IMR-90 (cell line): ENCODE results near the gene SH3RF2. TPM values are rescaled to one million over a fixed set of nuclear protein-coding genes. Genes with fewer than 3 reads are reported as not detected.

Experiments used
- ATAC-seq: fragments of 200-7000 bp; cut with Tn5 transposase; 2 replicates; pipeline ENCODE4 v1.9.1; 2020; ENCODE audit warnings: low read depth, mild to moderate bottlenecking, moderate library complexity
- BruUV-seq: library from RNA; stranded (reverse); fragments of 400-500 nt; replicated peaks from 2 replicates; lab custom pipeline; 2021; lab: Mats Ljungman, UMichigan
- CTCF ChIA-PET: fragments of 300-600 bp; formaldehyde crosslinking; extraction: SDS; loops from one replicate; lab custom pipeline; 2021; ENCODE audit warnings: antibody characterized with exemption; lab: Yijun Ruan, JAX
- POLR2A ChIA-PET: fragments of 300-600 bp; sonication (Branson Sonifier 250); formaldehyde crosslinking; loops from one replicate; lab custom pipeline; 2022; ENCODE audit warnings: antibody characterized with exemption; ENCODE audit not compliant: unreplicated experiment; lab: Charles Lee
- DNase-seq: peaks from one replicate; pipeline ENCODE4 v3.0.0; 2013
- H2AFZ ChIP-seq: replicated peaks from 2 replicates; pipeline ENCODE3; 2013; ENCODE audit warnings: low read length, mild to moderate bottlenecking; ENCODE audit not compliant: poor library complexity
- H2AK5ac ChIP-seq: 2 replicates; pipeline ENCODE4 v1.6.1; 2013; ENCODE audit warnings: low read depth, low read length, inconsistent platforms
- H2AK9ac ChIP-seq: replicated peaks from 2 replicates; pipeline ENCODE3; 2013; ENCODE audit warnings: mild to moderate bottlenecking, low read depth, low read length, moderate library complexity; ENCODE audit not compliant: poor library complexity
- H2BK120ac ChIP-seq: 2 replicates; pipeline ENCODE4 v1.6.1; 2013; ENCODE audit warnings: low read depth, low read length, inconsistent platforms
- H2BK15ac ChIP-seq: 3 replicates; pipeline ENCODE4 v1.6.1; 2013; ENCODE audit warnings: low read depth, low read length, inconsistent platforms
- H2BK20ac ChIP-seq: 2 replicates; pipeline ENCODE4 v1.6.1; 2013; ENCODE audit warnings: low read depth, mild to moderate bottlenecking, inconsistent platforms, low read length, moderate library complexity
- H2BK5ac ChIP-seq: 2 replicates; pipeline ENCODE4 v1.6.1; 2013; ENCODE audit warnings: mild to moderate bottlenecking, low read depth, low read length, inconsistent platforms; ENCODE audit not compliant: poor library complexity, severe bottlenecking
- H3K14ac ChIP-seq: replicated peaks from 2 replicates; pipeline ENCODE4 v1.6.1; 2013; ENCODE audit warnings: low read depth, low read length, inconsistent platforms
- H3K18ac ChIP-seq: 2 replicates; pipeline ENCODE4 v1.6.1; 2013; ENCODE audit warnings: low read depth, low read length, control low read depth
- H3K23ac ChIP-seq: 2 replicates; pipeline ENCODE4 v1.6.1; 2013; ENCODE audit warnings: low read depth, low read length, inconsistent platforms
- H3K27ac ChIP-seq: 2 replicates; pipeline ENCODE4 v1.5.1; 2013; ENCODE audit warnings: mild to moderate bottlenecking, control low read depth, low read length; ENCODE audit not compliant: insufficient read depth
- H3K27me3 ChIP-seq: 2 replicates; pipeline ENCODE4 v1.6.1; 2013; ENCODE audit warnings: low read length; ENCODE audit not compliant: control insufficient read depth, insufficient read depth
- H3K36me3 ChIP-seq: 2 replicates; pipeline ENCODE4 v1.6.1; 2013; ENCODE audit warnings: low read length, mixed read lengths; ENCODE audit not compliant: control insufficient read depth, insufficient read depth
- H3K4ac ChIP-seq: 2 replicates; pipeline ENCODE4 v1.6.1; 2013; ENCODE audit warnings: low read depth, low read length, inconsistent platforms
- H3K4me1 ChIP-seq: 2 replicates; pipeline ENCODE4 v1.6.1; 2013; ENCODE audit warnings: low read length, mixed read lengths; ENCODE audit not compliant: control insufficient read depth, insufficient read depth
- H3K4me2 ChIP-seq: 2 replicates; pipeline ENCODE4 v1.6.1; 2013; ENCODE audit warnings: low read depth, mild to moderate bottlenecking, control low read depth, low read length, moderate library complexity
- H3K4me3 ChIP-seq: 2 replicates; pipeline ENCODE4 v1.5.1; 2013; ENCODE audit warnings: low read depth, mild to moderate bottlenecking, control low read depth, low read length, moderate library complexity; ENCODE audit not compliant: insufficient read depth
- H3K56ac ChIP-seq: 2 replicates; pipeline ENCODE4 v1.6.1; 2013; ENCODE audit warnings: low read length, inconsistent platforms; ENCODE audit not compliant: insufficient read depth; ENCODE audit errors: extremely low read depth
- H3K79me1 ChIP-seq, 2 experiments: 2 replicates each; pipeline ENCODE4 v1.6.1; 2013; ENCODE audit warnings: low read length in 2 of 2, inconsistent platforms in 1 of 2, low read depth in 1 of 2
- H3K9ac ChIP-seq: 2 replicates; pipeline ENCODE4 v1.6.1; 2013; ENCODE audit warnings: low read depth, low read length, control low read depth
- H3K9me1 ChIP-seq: 2 replicates; pipeline ENCODE4 v1.6.1; 2013; ENCODE audit warnings: low read length, inconsistent platforms; ENCODE audit not compliant: insufficient read depth
- H3K9me3 ChIP-seq: 2 replicates; pipeline ENCODE4 v1.6.1; 2013; ENCODE audit warnings: low read length; ENCODE audit not compliant: control insufficient read depth, insufficient read depth
- H4K20me1 ChIP-seq: 2 replicates; pipeline ENCODE4 v1.6.1; 2013; ENCODE audit warnings: low read length, inconsistent platforms; ENCODE audit not compliant: insufficient read depth
- H4K5ac ChIP-seq: 2 replicates; pipeline ENCODE4 v1.6.1; 2013; ENCODE audit warnings: mild to moderate bottlenecking, low read depth, low read length, control low read depth
- H4K8ac ChIP-seq, 2 experiments: 2 replicates each; pipeline ENCODE4 v1.6.1; 2013; ENCODE audit warnings: low read depth in 2 of 2, low read length in 2 of 2, control low read depth in 1 of 2, inconsistent platforms in 1 of 2
- H4K91ac ChIP-seq: 2 replicates; pipeline ENCODE4 v1.6.1; 2013; ENCODE audit warnings: low read depth, low read length, inconsistent platforms; ENCODE audit not compliant: insufficient read depth
- BHLHE40 ChIP-seq: fragments of 150-350 bp; IDR thresholded peaks from 2 replicates; pipeline ENCODE4 v1.6.1; 2016; ENCODE audit warnings: mild to moderate bottlenecking, low read depth, low read length
- CEBPB ChIP-seq: IDR thresholded peaks from 2 replicates; pipeline ENCODE4 v1.6.1; 2012; ENCODE audit warnings: low read depth, low read length, improper control_type of control experiment
- CHD1 ChIP-seq: IDR thresholded peaks from 2 replicates; pipeline ENCODE4 v1.6.1; 2012; ENCODE audit warnings: low read depth, low read length, improper control_type of control experiment
- FOS ChIP-seq: fragments of 150-350 bp; IDR thresholded peaks from 2 replicates; pipeline ENCODE4 v1.6.1; 2016; ENCODE audit warnings: low read depth, low read length
- MAFK ChIP-seq: IDR thresholded peaks from 2 replicates; pipeline ENCODE4 v1.6.1; 2012; ENCODE audit warnings: low read depth, low read length, improper control_type of control experiment
- MAZ ChIP-seq: IDR thresholded peaks from 2 replicates; pipeline ENCODE4 v1.6.1; 2012; ENCODE audit warnings: low read depth, mild to moderate bottlenecking, low read length, improper control_type of control experiment, moderate library complexity, borderline replicate concordance
- MXI1 ChIP-seq: IDR thresholded peaks from 2 replicates; pipeline ENCODE4 v1.6.1; 2012; ENCODE audit warnings: low read depth, mild to moderate bottlenecking, low read length, moderate library complexity, borderline replicate concordance
- NFE2L2 ChIP-seq: fragments of 150-350 bp; IDR thresholded peaks from 2 replicates; pipeline ENCODE4 v1.6.1; 2016; ENCODE audit warnings: low read depth, mild to moderate bottlenecking, low read length
- POLR2A ChIP-seq: IDR thresholded peaks from 2 replicates; pipeline ENCODE4 v1.6.1; 2012; ENCODE audit warnings: mild to moderate bottlenecking, low read depth, low read length
- RAD21 ChIP-seq: IDR thresholded peaks from 2 replicates; pipeline ENCODE4 v1.6.1; 2012; ENCODE audit warnings: low read length, improper control_type of control experiment
- RCOR1 ChIP-seq: IDR thresholded peaks from 2 replicates; pipeline ENCODE4 v1.6.1; 2012; ENCODE audit warnings: mild to moderate bottlenecking, low read length, improper control_type of control experiment; ENCODE audit not compliant: insufficient replicate concordance
- RFX5 ChIP-seq: IDR thresholded peaks from 2 replicates; pipeline ENCODE4 v1.8.0; 2012; ENCODE audit warnings: low read depth, mild to moderate bottlenecking, low read length, moderate library complexity
- SMC3 ChIP-seq: fragments of 150-350 bp; IDR thresholded peaks from 2 replicates; pipeline ENCODE4 v1.6.1; 2016; ENCODE audit warnings: low read depth, mild to moderate bottlenecking, antibody characterized with exemption, low read length, moderate library complexity
- USF2 ChIP-seq: fragments of 150-350 bp; IDR thresholded peaks from 2 replicates; pipeline ENCODE4 v1.6.1; 2017; ENCODE audit warnings: mild to moderate bottlenecking, antibody characterized with exemption, low read length, low read depth
- WGBS, 2 experiments: methylation state at CpG; one replicate each; pipeline versions ENCODE4 v1.1.5 to v1.1.7; 2013; ENCODE audit warnings: missing lambda C conversion rate in 2 of 2; ENCODE audit not compliant: insufficient read length in 1 of 2; ENCODE audit errors: extremely low coverage in 2 of 2; 5-methylcytosine and 5-hydroxymethylcytosine counted together
- dilution Hi-C: fragments of 300-500 bp; cut with HindIII; formaldehyde crosslinking; loops from one replicate; pipeline ENCODE4 v1.14.3; 2018; ENCODE audit warnings: low sequenced_read_pairs; ENCODE audit not compliant: unreplicated experiment
- in situ Hi-C: fragments of 300-500 bp; cut with MboI; formaldehyde crosslinking; loops from 3 replicates; pipeline ENCODE4 v1.14.3; 2019; ENCODE audit warnings: low sequenced_read_pairs, inconsistent platforms, mixed read lengths
- intact Hi-C: fragments of 100-400 bp; cut with micrococcal nuclease; formaldehyde crosslinking; loops from 2 replicates; pipeline ENCODE4 v1.10.0; 2022
- polyA plus RNA-seq, 3 experiments: library from polyadenylated mRNA; depleted of rRNA; stranded (reverse); fragments of >200 nt; gene quantifications; 2 replicates each; pipeline ENCODE4 v1.2.3, GENCODE V29; 2012; ENCODE audit warnings: low replicate concordance in 1 of 3
- total RNA-seq: library from RNA; depleted of rRNA; stranded (reverse); fragments of >200 nt; gene quantifications from 2 replicates; pipeline ENCODE4 v1.2.3, GENCODE V29; 2012
- TF ChIP-seq, protein P1 (sequence below): fragments of 150-350 bp; IDR thresholded peaks from 2 replicates; pipeline ENCODE4 v1.6.1; 2016; ENCODE audit warnings: low read depth, mild to moderate bottlenecking, low read length, moderate library complexity, borderline replicate concordance
- TF ChIP-seq, protein P2 (sequence below): conservative IDR thresholded peaks from 2 replicates; pipeline ENCODE4 v1.5.1; 2012; ENCODE audit warnings: mild to moderate bottlenecking, low read depth, low read length, improper control_type of control experiment

SH3RF2 gene
- total and polyA plus RNA-seq, 2 of the 4 experiments (the other 2 are of a cell fraction) = 1.3 to 1.7 TPM

GRCh38 chr5:146073239-146073900, 137.0 kb downstream of the SH3RF2 start:
- no peak overlapping the region for H3K4me2 ChIP-seq
- H3K14ac ChIP-seq = no peak overlapping the region
- H2AK5ac ChIP-seq = no peak overlapping the region
- no peak overlapping the region for H4K5ac ChIP-seq
- POLR2A ChIA-PET = no interaction called here
- no peak overlapping the region for H4K8ac ChIP-seq
- H4K91ac ChIP-seq = no peak overlapping the region
- DNase-seq (no peak), ATAC-seq (no peak)
- no peak overlapping the region for H2BK20ac ChIP-seq
- no peaks in the 10 kb centered on the region for H3K36me3 ChIP-seq
- H3K9ac ChIP-seq = no peak overlapping the region
- H2BK120ac ChIP-seq = no peak overlapping the region
- TF ChIP-seq RFX5 (no peak), MAFK (no peak), USF2 (no peak), MAZ (no peak), FOS (no peak), SMC3 (no peak), NFE2L2 (no peak), RCOR1 (no peak), RAD21 (no peak), BHLHE40 (no peak), MXI1 (no peak), POLR2A (no peak), CHD1 (no peak), CEBPB (no peak)
- TF ChIP-seq, protein P1, sequence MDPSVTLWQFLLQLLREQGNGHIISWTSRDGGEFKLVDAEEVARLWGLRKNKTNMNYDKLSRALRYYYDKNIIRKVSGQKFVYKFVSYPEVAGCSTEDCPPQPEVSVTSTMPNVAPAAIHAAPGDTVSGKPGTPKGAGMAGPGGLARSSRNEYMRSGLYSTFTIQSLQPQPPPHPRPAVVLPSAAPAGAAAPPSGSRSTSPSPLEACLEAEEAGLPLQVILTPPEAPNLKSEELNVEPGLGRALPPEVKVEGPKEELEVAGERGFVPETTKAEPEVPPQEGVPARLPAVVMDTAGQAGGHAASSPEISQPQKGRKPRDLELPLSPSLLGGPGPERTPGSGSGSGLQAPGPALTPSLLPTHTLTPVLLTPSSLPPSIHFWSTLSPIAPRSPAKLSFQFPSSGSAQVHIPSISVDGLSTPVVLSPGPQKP = no peak
- TF ChIP-seq, protein P2, sequence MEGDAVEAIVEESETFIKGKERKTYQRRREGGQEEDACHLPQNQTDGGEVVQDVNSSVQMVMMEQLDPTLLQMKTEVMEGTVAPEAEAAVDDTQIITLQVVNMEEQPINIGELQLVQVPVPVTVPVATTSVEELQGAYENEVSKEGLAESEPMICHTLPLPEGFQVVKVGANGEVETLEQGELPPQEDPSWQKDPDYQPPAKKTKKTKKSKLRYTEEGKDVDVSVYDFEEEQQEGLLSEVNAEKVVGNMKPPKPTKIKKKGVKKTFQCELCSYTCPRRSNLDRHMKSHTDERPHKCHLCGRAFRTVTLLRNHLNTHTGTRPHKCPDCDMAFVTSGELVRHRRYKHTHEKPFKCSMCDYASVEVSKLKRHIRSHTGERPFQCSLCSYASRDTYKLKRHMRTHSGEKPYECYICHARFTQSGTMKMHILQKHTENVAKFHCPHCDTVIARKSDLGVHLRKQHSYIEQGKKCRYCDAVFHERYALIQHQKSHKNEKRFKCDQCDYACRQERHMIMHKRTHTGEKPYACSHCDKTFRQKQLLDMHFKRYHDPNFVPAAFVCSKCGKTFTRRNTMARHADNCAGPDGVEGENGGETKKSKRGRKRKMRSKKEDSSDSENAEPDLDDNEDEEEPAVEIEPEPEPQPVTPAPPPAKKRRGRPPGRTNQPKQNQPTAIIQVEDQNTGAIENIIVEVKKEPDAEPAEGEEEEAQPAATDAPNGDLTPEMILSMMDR = no peak
- intact Hi-C loops = no loop called here
- H2BK15ac ChIP-seq = no peak overlapping the region
- H3K27me3 ChIP-seq = peaks cover 14% of the 10 kb centered on the region
- H2AK9ac ChIP-seq = no peak overlapping the region
- dilution Hi-C loops = no loop called here
- no peaks in the 10 kb centered on the region for H3K9me3 ChIP-seq
- H3K18ac ChIP-seq = no peak overlapping the region
- H3K4me3 ChIP-seq = no peak overlapping the region
- no peak overlapping the region for H2BK5ac ChIP-seq
- in situ Hi-C loops = no loop called here
- no peak overlapping the region for H3K4ac ChIP-seq
- H4K20me1 ChIP-seq = no peaks in the 10 kb centered on the region
- no peak overlapping the region for H3K23ac ChIP-seq
- H3K56ac ChIP-seq = no peak overlapping the region
- no peaks in the 10 kb centered on the region for H3K9me1 ChIP-seq
- WGBS, 2 experiments = 36% methylated on average over 3 of the region's 9 CpGs; no CpG with 5 or more reads in 1 of the 2 experiments
- no TSS peak for BruUV-seq
- no peaks in the 10 kb centered on the region for H3K79me1 ChIP-seq
- H3K27ac ChIP-seq = no peak overlapping the region
- no peak overlapping the region for H2AFZ ChIP-seq
- no peaks in the 10 kb centered on the region for H3K4me1 ChIP-seq
- CTCF ChIA-PET = no interaction called here
